HG03064 (cell line): ENCODE results near the gene MAML2.

Experiments used
- ATAC-seq: cut with Tn5 transposase; IDR thresholded peaks from one replicate; pipeline ENCODE4 v1.9.1; 2021; ENCODE audit warnings: low read depth; ENCODE audit not compliant: unreplicated experiment

Gene MAML2

GRCh38 chr11:95943546-95943945 lies 399.4 kb downstream of the MAML2 start:
- no peak for ATAC-seq

- no peak for ATAC-seq
Measured at GRCh38 chr11:95939091-95939490, 403.9 kb downstream of the MAML2 start.

- ATAC-seq = no peak
Measured at GRCh38 chr11:95937358-95937757, 405.6 kb downstream of the MAML2 start.

- ATAC-seq = no peak
Measured at GRCh38 chr11:95933594-95933993, 409.4 kb downstream of the MAML2 start.

GRCh38 chr11:95931916-95932315 lies 411.1 kb downstream of the MAML2 start:
- no peak for ATAC-seq

DNA sequence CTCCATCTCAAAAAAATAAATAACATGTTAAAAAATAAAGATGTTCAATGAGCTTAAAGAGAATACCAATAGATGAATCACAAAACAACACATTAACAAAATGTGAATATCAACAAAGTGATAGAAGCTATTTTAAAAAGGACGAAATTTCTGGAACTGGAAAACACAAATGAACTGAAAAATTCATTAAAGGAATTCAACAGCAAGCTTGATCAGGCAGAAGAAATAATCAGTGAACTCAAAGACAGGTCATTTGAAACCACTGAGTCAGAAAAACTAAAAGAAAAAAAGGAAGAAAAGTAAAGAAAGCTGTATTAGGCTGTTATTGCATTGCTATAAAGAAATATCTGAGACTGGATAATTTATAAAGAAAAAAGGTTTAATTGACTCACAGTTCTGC lies 412.0 kb downstream of the MAML2 start:
- ATAC-seq = no peak

DNA sequence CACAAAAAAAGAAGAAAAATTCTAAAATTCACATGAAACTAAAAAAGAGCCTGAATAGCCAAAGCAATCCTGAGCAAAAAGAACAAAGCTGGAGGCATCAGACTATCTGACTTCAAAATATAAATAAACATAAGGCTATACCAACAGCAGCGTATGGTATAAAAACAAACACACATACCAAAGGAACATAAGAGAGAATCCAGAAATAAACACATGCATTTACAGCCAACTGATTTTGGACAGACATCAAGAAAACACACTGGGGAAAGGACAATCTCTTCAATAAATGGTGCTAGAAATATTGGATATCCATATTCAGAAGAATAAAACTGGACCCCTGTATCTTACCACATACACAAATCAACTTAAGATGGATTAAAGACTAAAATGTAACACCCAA lies 416.3 kb downstream of the MAML2 start:
- ATAC-seq = no peak
